Measurements from ENCODE around the gene CD82. TPM values are rescaled to one million over a fixed set of nuclear protein-coding genes. Genes with fewer than 3 reads are reported as not detected.

The CD82 gene
- total and polyA plus RNA-seq, 2 of the 13 experiments (the other 11 are each of a cell fraction or from before 2014, with no cell fraction given): 0.05 TPM; not detected in 1

DNA sequence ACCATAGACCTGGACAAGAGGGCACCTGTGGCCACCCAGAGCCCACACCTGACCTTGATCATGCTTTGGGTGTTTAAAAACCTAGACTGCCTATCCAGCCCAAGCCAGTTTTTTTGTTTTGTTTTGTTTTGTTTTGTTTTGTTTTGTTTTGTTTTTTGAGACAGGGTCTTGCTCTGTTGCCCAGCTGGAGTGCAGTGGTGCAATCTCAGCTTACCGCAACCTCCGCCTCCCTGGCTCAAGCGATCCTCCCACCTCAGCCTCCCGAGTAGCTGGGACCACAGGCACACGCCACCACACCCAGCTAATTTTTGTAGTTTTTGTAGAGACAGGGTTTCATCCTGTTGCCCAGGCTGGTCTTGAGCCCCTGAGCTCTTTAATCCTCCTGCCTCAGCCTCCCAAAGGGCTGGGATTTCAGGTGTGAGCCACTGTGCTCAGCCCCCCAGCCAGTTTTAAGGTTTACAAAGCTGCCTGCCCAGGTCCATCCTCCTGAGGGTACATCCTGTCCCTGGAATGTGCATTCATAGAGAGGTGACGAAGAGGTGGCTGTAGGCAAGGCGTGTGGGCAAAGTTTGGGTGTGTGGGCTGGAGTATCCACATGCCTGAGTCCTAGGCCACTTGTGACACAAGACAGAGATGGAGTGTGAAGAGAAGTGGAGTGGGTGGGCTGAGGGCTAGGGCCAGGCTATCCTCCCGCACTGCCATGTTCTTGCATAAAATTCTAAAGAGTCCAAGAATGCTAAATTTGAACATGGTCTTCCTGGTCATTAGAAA lies 3.3 kb upstream of the CD82 start:
- FAIRE-seq (no peak), ATAC-seq (no peak), DNase-seq (ENCODE audit: low spot score) (no peak)
- Histone ChIP-seq H3K4me1 (ENCODE audit: insufficient read depth, low read length) (peaks cover 12% of the 10 kb centered on the region), H3K36me3 (replicated peaks in 1 of 2; ENCODE audit: control insufficient read depth in 1 of 2, insufficient read depth in 2 of 2, low read length in 2 of 2) (no peaks in the 10 kb centered on the region), H3K4me2 (ENCODE audit: low read depth, low read length) (no peak overlapping the region), H3K27me3 (ENCODE audit: control insufficient read depth in 1 of 2, insufficient read depth in 2 of 2, low read length in 2 of 2) (peaks cover 0 to 15% of the 10 kb centered on the region in 2 experiments; a peak in 3 of 5 replicates), H2AFZ (ENCODE audit: low read length) (no peak overlapping the region), H3K9ac (ENCODE audit: insufficient read depth, low read depth, low read length) (no peak overlapping the region), H3K4me3 (replicated peaks in 1 of 3; ENCODE audit: insufficient read depth in 1 of 3, low read depth in 2 of 3, low read length in 3 of 3) (no peak overlapping the region), H3K27ac (ENCODE audit: extremely low read length, insufficient read depth, low read length) (no peak overlapping the region), H4K20me1 (ENCODE audit: insufficient read depth, low read length) (no peaks in the 10 kb centered on the region), H3K79me2 (ENCODE audit: insufficient read depth, low read length) (no peaks in the 10 kb centered on the region), H3K9me3 (ENCODE audit: low read length) (no peaks in the 10 kb centered on the region)
- ChIA-PET POLR2A (no interaction called here), CTCF (ENCODE audit: low intra/inter-chr PET ratio, low total read pairs) (no interaction called here)
- in situ Hi-C loops (cut with HindIII; ENCODE audit: extremely low pct_ligation_motif_present, low pct_unique_long_range_greater_than_20kb) (loop anchor here (10.0 kb wide), 1 partner anchor 53 kb away; no protein-coding TSS in a partner anchor), intact Hi-C loops (cut with micrococcal nuclease; ENCODE audit: unreplicated experiment) (no loop called here)
- TF ChIP-seq ZNF260 (CRISPR knock-in tag; IDR thresholded peaks at IDR 0.05; ENCODE audit: borderline replicate concordance, low read depth) (no peak), SALL1 (CRISPR knock-in tag; IDR thresholded peaks at IDR 0.05) (no peak), ZNF652 (CRISPR knock-in tag; IDR thresholded peaks at IDR 0.05; ENCODE audit: borderline replicate concordance, low read depth) (no peak), KDM6A (CRISPR knock-in tag; IDR thresholded peaks at IDR 0.05; ENCODE audit: low read depth) (no peak), ZNF557 (CRISPR knock-in tag; IDR thresholded peaks at IDR 0.05) (no peak), SOX6 (IDR thresholded peaks at IDR 0.05) (no peak), SOX6 (CRISPR knock-in tag; IDR thresholded peaks at IDR 0.05) (no peak), ZNF883 (CRISPR knock-in tag; IDR thresholded peaks at IDR 0.05; ENCODE audit: not compliant biosample characterization) (no peak), ZSCAN30 (CRISPR knock-in tag; IDR thresholded peaks at IDR 0.05) (no peak), RERE (CRISPR knock-in tag; IDR thresholded peaks at IDR 0.05; ENCODE audit: low read depth) (no peak)
- TF ChIP-seq, protein P1, sequence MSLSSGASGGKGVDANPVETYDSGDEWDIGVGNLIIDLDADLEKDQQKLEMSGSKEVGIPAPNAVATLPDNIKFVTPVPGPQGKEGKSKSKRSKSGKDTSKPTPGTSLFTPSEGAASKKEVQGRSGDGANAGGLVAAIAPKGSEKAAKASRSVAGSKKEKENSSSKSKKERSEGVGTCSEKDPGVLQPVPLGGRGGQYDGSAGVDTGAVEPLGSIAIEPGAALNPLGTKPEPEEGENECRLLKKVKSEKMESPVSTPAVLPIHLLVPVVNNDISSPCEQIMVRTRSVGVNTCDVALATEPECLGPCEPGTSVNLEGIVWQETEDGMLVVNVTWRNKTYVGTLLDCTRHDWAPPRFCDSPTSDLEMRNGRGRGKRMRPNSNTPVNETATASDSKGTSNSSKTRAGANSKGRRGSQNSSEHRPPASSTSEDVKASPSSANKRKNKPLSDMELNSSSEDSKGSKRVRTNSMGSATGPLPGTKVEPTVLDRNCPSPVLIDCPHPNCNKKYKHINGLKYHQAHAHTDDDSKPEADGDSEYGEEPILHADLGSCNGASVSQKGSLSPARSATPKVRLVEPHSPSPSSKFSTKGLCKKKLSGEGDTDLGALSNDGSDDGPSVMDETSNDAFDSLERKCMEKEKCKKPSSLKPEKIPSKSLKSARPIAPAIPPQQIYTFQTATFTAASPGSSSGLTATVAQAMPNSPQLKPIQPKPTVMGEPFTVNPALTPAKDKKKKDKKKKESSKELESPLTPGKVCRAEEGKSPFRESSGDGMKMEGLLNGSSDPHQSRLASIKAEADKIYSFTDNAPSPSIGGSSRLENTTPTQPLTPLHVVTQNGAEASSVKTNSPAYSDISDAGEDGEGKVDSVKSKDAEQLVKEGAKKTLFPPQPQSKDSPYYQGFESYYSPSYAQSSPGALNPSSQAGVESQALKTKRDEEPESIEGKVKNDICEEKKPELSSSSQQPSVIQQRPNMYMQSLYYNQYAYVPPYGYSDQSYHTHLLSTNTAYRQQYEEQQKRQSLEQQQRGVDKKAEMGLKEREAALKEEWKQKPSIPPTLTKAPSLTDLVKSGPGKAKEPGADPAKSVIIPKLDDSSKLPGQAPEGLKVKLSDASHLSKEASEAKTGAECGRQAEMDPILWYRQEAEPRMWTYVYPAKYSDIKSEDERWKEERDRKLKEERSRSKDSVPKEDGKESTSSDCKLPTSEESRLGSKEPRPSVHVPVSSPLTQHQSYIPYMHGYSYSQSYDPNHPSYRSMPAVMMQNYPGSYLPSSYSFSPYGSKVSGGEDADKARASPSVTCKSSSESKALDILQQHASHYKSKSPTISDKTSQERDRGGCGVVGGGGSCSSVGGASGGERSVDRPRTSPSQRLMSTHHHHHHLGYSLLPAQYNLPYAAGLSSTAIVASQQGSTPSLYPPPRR (CRISPR knock-in tag; IDR thresholded peaks at IDR 0.05; ENCODE audit: borderline replicate concordance): no peak
- TF ChIP-seq, protein P2, sequence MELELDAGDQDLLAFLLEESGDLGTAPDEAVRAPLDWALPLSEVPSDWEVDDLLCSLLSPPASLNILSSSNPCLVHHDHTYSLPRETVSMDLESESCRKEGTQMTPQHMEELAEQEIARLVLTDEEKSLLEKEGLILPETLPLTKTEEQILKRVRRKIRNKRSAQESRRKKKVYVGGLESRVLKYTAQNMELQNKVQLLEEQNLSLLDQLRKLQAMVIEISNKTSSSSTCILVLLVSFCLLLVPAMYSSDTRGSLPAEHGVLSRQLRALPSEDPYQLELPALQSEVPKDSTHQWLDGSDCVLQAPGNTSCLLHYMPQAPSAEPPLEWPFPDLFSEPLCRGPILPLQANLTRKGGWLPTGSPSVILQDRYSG (CRISPR knock-in tag; IDR thresholded peaks at IDR 0.05): no peak
- WGBS (ENCODE audit: low lambda C conversion rate): 50% methylated on average over 8 of the region's 8 CpGs
- no TSS peak for BruUV-seq (replicated peaks)
